B cell (primary cell): Measurements from ENCODE around the gene CDK5RAP2. TPM values are rescaled to one million over a fixed set of nuclear protein-coding genes. Genes with fewer than 3 reads are reported as not detected.

Experiments used
- ATAC-seq: fragments of 200-7000 bp; cut with Tn5 transposase; one replicate; pipeline ENCODE4 v1.10.0; 2021; ENCODE audit warnings: low read depth, mild to moderate bottlenecking, moderate number of reproducible peaks, moderate library complexity
- CTCF ChIA-PET: fragments of 350-600 bp; sonication (Branson Sonifier 250); formaldehyde crosslinking; loops from one replicate; lab custom pipeline; 2021; ENCODE audit warnings: antibody characterized with exemption, inconsistent platforms; lab: Charles Lee
- POLR2A ChIA-PET: fragments of 350-600 bp; sonication (Branson Sonifier 250); formaldehyde crosslinking; loops from one replicate; lab custom pipeline; 2021; ENCODE audit warnings: antibody characterized with exemption; lab: Charles Lee
- DNase-seq: peaks from one replicate; pipeline ENCODE4 v3.0.0; 2013
- H2AFZ ChIP-seq: 2 replicates; pipeline ENCODE4 v1.6.1; 2012; ENCODE audit warnings: mild to moderate bottlenecking, low read depth, low read length; ENCODE audit not compliant: insufficient read depth, poor library complexity, severe bottlenecking
- H3K27ac ChIP-seq, 2 donors: 1 replicate in 1 of 2; 2 replicates in 1 of 2; pipeline ENCODE4 v1.5.1; 2012 to 2013; ENCODE audit warnings: low read length in 2 of 2, mild to moderate bottlenecking in 2 of 2, moderate library complexity in 1 of 2
- H3K27me3 ChIP-seq, 4 experiments: fragments of 200-600 bp in 1 of 4; sonication (generic) in 1 of 4; replicated peaks in 1 of 4; 1 replicate in 2 of 4; 2 replicates in 2 of 4; pipeline versions ENCODE4 v1.6.1 to v1.7.0; 2013 to 2016; ENCODE audit warnings: low read length in 3 of 4, mild to moderate bottlenecking in 2 of 4, mixed read lengths in 1 of 4, moderate library complexity in 1 of 4; ENCODE audit not compliant: insufficient read depth in 4 of 4, control insufficient read depth in 3 of 4; ENCODE audit errors: control extremely low read depth in 1 of 4
- H3K36me3 ChIP-seq, 2 experiments: replicated peaks in 1 of 2; 1 replicate in 1 of 2; 2 replicates in 1 of 2; pipeline versions ENCODE4 v1.6.1 to v1.7.1; 2013; ENCODE audit warnings: low read length in 1 of 2; ENCODE audit not compliant: insufficient read depth in 2 of 2, control insufficient read depth in 1 of 2; ENCODE audit errors: control extremely low read depth in 1 of 2, extremely low read depth in 1 of 2
- H3K4me1 ChIP-seq, 2 donors: fragments of 200-600 bp in 1 of 2; sonication (generic) in 1 of 2; 1 replicate in 1 of 2; 2 replicates in 1 of 2; pipeline versions ENCODE4 v1.5.1 to v1.6.1; 2013 to 2017; ENCODE audit warnings: low read length in 2 of 2; ENCODE audit not compliant: control insufficient read depth in 2 of 2, insufficient read depth in 2 of 2
- H3K4me2 ChIP-seq: replicated peaks from 2 replicates; pipeline ENCODE3; 2012; ENCODE audit warnings: mild to moderate bottlenecking, low read depth, low read length; ENCODE audit not compliant: poor library complexity, severe bottlenecking
- H3K4me3 ChIP-seq, 5 experiments: fragments of 200-600 bp in 1 of 5; sonication (generic) in 1 of 5; 1 replicate in 3 of 5; 2 replicates in 2 of 5; pipeline versions ENCODE4 v1.5.1 to v1.7.0; 2011 to 2016; ENCODE audit warnings: low read length in 4 of 5, mild to moderate bottlenecking in 4 of 5, low read depth in 2 of 5, control low read depth in 1 of 5, moderate library complexity in 1 of 5; ENCODE audit not compliant: insufficient read depth in 1 of 5; ENCODE audit errors: control extremely low read depth in 1 of 5, extremely low read depth in 1 of 5
- H3K79me2 ChIP-seq: fragments of 200-600 bp; sonication (generic); one replicate; pipeline ENCODE4 v1.6.0; 2016; ENCODE audit warnings: low read length; ENCODE audit not compliant: control insufficient read depth, insufficient read depth
- H3K9ac ChIP-seq: fragments of 200-600 bp; sonication (generic); 2 replicates; pipeline ENCODE4 v1.6.1; 2017; ENCODE audit warnings: mild to moderate bottlenecking, low read length, moderate library complexity
- H3K9me3 ChIP-seq, 3 donors: one replicate each; pipeline versions ENCODE4 v1.6.1 to v1.7.1; 2013; ENCODE audit warnings: low read length in 2 of 3; ENCODE audit not compliant: control insufficient read depth in 2 of 3, insufficient read depth in 1 of 3; ENCODE audit errors: control extremely low read depth in 1 of 3
- H4K20me1 ChIP-seq: 2 replicates; pipeline ENCODE4 v1.6.0; 2012; ENCODE audit warnings: mild to moderate bottlenecking, low read length; ENCODE audit not compliant: insufficient read depth, control insufficient read depth, poor library complexity, severe bottlenecking
- H3K27ac Mint-ChIP-seq: one replicate; pipeline ENCODE4 v1.8.0; 2021; ENCODE audit warnings: mixed read lengths
- H3K27me3 Mint-ChIP-seq: one replicate; pipeline ENCODE4 v1.8.0; 2021; ENCODE audit warnings: mixed read lengths
- H3K4me1 Mint-ChIP-seq: one replicate; pipeline ENCODE4 v1.8.0; 2021; ENCODE audit warnings: mixed read lengths
- H3K4me3 Mint-ChIP-seq: one replicate; pipeline ENCODE4 v1.8.0; 2021; ENCODE audit warnings: mixed read lengths
- H3K9me3 Mint-ChIP-seq: one replicate; pipeline ENCODE4 v1.8.0; 2022; ENCODE audit warnings: mixed read lengths; ENCODE audit not compliant: insufficient read depth
- EZH2 ChIP-seq: IDR thresholded peaks from 2 replicates; pipeline ENCODE4 v1.6.1; 2012; ENCODE audit warnings: borderline replicate concordance, low read depth, mild to moderate bottlenecking, moderate library complexity, low read length; ENCODE audit not compliant: insufficient read depth, poor library complexity, severe bottlenecking
- WGBS: methylation state at CpG from one replicate; pipeline ENCODE4 v1.1.5; 2013; ENCODE audit warnings: missing lambda C conversion rate; ENCODE audit not compliant: insufficient coverage; 5-methylcytosine and 5-hydroxymethylcytosine counted together
- intact Hi-C: fragments of 100-400 bp; cut with micrococcal nuclease; formaldehyde crosslinking; loops from one replicate; pipeline ENCODE4 v1.10.0; 2022
- polyA plus RNA-seq: library from polyadenylated mRNA; depleted of rRNA; stranded (reverse); fragments of >200 nt; gene quantifications from 2 replicates; pipeline ENCODE4 v1.2.3, GENCODE V29; 2012
- total RNA-seq, 2 donors: library from RNA; stranded (reverse); fragments of 120-200 nt in 1 of 2; gene quantifications; 1 replicate in 1 of 2; 2 replicates in 1 of 2; pipeline versions ENCODE4 v1.2.3 to v1.2.4, GENCODE V29; 2013 to 2022
- TF ChIP-seq, protein P1 (sequence below): fragments of 200-600 bp; IDR thresholded peaks from one replicate; pipeline ENCODE4 v1.8.0; 2022; ENCODE audit warnings: antibody characterized with exemption, mild to moderate bottlenecking

Gene CDK5RAP2
- total and polyA plus RNA-seq, 2 donors (not counting 1 experiment from before 2014, with no cell fraction given) = 31.3 to 122 TPM

DNA sequence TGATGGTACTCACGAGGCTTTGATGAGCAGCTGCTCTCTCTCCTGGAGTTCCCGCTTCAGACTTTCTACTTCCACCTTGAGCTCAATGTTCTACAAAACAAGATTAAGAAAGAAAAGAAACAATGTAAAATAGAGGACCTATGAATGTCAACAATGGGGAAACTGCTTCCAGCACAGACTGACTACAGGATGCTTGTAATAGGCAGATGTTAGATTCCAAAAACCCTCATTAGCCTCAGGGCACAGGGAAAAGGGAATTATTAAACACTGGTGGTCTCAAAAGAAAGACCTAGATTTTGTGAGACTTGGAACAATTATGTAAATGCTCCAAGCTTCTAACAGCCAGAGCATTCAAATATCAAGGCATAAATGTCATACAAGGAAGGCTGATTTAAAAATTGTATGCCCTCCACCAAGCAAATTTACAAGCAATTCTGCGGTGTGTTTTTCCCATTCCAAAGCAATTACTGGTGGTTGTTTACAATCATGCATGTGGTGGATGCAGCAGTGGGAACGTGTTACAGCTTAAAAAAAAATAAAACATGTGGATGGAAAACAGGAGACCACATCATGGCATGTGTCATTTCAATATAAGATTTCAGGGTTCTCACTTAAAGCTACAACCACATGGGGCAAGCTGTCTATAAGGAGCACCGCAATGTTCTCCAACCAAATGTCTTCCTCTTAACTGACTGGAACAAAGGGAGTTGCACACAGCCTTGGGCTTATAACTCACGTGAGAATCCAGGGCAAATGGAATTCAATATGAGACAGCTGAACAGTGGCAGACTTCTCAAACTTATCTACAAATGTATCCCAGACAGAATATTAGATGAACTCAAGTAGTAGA is 34.0 kb downstream of the CDK5RAP2 start:
- Histone ChIP-seq H3K36me3 (peaks cover 30 to 80% of the 10 kb centered on the region in 2 experiments), H3K79me2 (no peaks in the 10 kb centered on the region), H3K27ac (no peak overlapping the region), H3K4me3 (no peak overlapping the region), H3K4me1 (no peaks in the 10 kb centered on the region), H3K27me3 (no peaks in the 10 kb centered on the region), H4K20me1 (no peaks in the 10 kb centered on the region), H3K9ac (no peak overlapping the region), H3K9me3 (no peaks in the 10 kb centered on the region), H3K4me2 (no peak overlapping the region), H2AFZ (no peak overlapping the region)
- Mint-ChIP-seq H3K9me3 (no peaks in the 10 kb centered on the region), H3K27ac (no peak overlapping the region), H3K4me1 (no peaks in the 10 kb centered on the region), H3K4me3 (no peak overlapping the region), H3K27me3 (no peaks in the 10 kb centered on the region)
- DNase-seq (no peak), ATAC-seq (no peak)
- intact Hi-C loops = no loop called here
- ChIA-PET CTCF (no interaction called here), POLR2A (no interaction called here)
- TF ChIP-seq EZH2 = no peak
- TF ChIP-seq, protein P1, sequence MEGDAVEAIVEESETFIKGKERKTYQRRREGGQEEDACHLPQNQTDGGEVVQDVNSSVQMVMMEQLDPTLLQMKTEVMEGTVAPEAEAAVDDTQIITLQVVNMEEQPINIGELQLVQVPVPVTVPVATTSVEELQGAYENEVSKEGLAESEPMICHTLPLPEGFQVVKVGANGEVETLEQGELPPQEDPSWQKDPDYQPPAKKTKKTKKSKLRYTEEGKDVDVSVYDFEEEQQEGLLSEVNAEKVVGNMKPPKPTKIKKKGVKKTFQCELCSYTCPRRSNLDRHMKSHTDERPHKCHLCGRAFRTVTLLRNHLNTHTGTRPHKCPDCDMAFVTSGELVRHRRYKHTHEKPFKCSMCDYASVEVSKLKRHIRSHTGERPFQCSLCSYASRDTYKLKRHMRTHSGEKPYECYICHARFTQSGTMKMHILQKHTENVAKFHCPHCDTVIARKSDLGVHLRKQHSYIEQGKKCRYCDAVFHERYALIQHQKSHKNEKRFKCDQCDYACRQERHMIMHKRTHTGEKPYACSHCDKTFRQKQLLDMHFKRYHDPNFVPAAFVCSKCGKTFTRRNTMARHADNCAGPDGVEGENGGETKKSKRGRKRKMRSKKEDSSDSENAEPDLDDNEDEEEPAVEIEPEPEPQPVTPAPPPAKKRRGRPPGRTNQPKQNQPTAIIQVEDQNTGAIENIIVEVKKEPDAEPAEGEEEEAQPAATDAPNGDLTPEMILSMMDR = no peak
- WGBS = 100% methylated on average over 1 of the region's 6 CpGs

DNA sequence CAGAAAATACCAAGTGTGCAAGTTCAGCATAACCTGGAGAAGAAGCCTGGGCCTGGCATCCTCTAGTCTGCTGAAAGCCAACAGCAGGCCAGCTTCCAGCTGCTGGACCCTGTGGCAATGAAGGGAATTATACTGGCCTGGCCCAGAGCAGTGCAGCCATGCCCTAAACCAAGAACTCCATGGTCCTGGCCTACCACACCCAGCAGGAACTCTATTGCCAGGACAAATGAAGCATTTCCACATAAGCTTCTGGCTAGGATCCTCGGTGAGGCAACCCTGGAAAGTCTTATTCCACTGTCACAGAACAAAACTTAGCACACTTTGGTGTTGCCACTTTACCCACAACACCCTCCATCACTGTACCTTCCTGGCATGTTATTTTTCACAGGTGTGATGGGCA is 35.5 kb downstream of the CDK5RAP2 start:
- ATAC-seq (no peak), DNase-seq (no peak)
- Histone ChIP-seq H3K4me3 (no peak overlapping the region), H4K20me1 (no peaks in the 10 kb centered on the region), H3K9ac (no peak overlapping the region), H3K36me3 (peaks cover 26 to 78% of the 10 kb centered on the region in 2 experiments), H3K79me2 (no peaks in the 10 kb centered on the region), H3K4me2 (no peak overlapping the region), H3K4me1 (no peaks in the 10 kb centered on the region), H3K27me3 (no peaks in the 10 kb centered on the region), H3K27ac (no peak overlapping the region), H3K9me3 (no peaks in the 10 kb centered on the region), H2AFZ (no peak overlapping the region)
- H3K4me3 Mint-ChIP-seq = no peak overlapping the region
- H3K4me1 Mint-ChIP-seq = no peaks in the 10 kb centered on the region
- H3K9me3 Mint-ChIP-seq = no peaks in the 10 kb centered on the region
- no peaks in the 10 kb centered on the region for H3K27me3 Mint-ChIP-seq
- no CpG with 5 or more reads among the region's 1 CpG for WGBS
- intact Hi-C loops = no loop called here
- ChIA-PET POLR2A (no interaction called here), CTCF (no interaction called here)
- H3K27ac Mint-ChIP-seq = no peak overlapping the region
- TF ChIP-seq, protein P1 = no peak
- no peak for TF ChIP-seq EZH2
